ENCODE measurements around the gene ZNF692. TPM values are rescaled to one million over a fixed set of nuclear protein-coding genes. Genes with fewer than 3 reads are reported as not detected.
A peak's percentile ranks its signal among the peaks of the same experiment; 100 is the strongest.

Gene ZNF692
- total RNA-seq, 1 donor from 2014 or later = 5.7 TPM

GRCh38 chr1:248825909-248826760, 32.8 kb downstream of the ZNF692 start, which contains the start of gene SH3BP5L:
SH3BP5L (minus strand) TSS chr1:248825915; CDS start chr1:248824935, 980 bp downstream.
- Histone ChIP-seq H3K27ac (ENCODE audit: low read depth, low read length) (peak within 1 kb of the TSS; percentile 93), H3K4me3 (ENCODE audit: low read length in 3 of 3) (peak within 1 kb of the TSS; percentile 86 to 96 (median 92)), H3K4me1 (ENCODE audit: control insufficient read depth in 3 of 3, insufficient read depth in 3 of 3, low read length in 3 of 3) (peaks cover 41 to 53% (median 47%) of the 10 kb centered on the region in 3 donors), H3K27me3 (ENCODE audit: control insufficient read depth in 3 of 3, insufficient read depth in 3 of 3, low read length in 3 of 3) (no peaks in the 10 kb centered on the region), H3K9me3 (ENCODE audit: control insufficient read depth in 3 of 3, low read length in 3 of 3) (no peaks in the 10 kb centered on the region), H3K9ac (ENCODE audit: low read depth in 1 of 3, low read length in 3 of 3) (peak within 1 kb of the TSS; percentile 88 to 98 (median 96)), H3K36me3 (ENCODE audit: control insufficient read depth in 3 of 3, insufficient read depth in 3 of 3, low read length in 3 of 3) (peaks cover 6 to 15% (median 10%) of the 10 kb centered on the region in 3 donors)

GRCh38 chr1:248825573-248825908, 33.3 kb downstream of the ZNF692 start:
- Histone ChIP-seq H3K9me3 (ENCODE audit: control insufficient read depth in 3 of 3, low read length in 3 of 3) (no peaks in the 10 kb centered on the region), H3K4me1 (ENCODE audit: control insufficient read depth in 3 of 3, insufficient read depth in 3 of 3, low read length in 3 of 3) (peaks cover 46 to 58% (median 50%) of the 10 kb centered on the region in 3 donors), H3K27ac (ENCODE audit: low read depth, low read length) (peak overlapping the region; percentile 93), H3K4me3 (ENCODE audit: low read length in 3 of 3) (peak overlapping the region; percentile 86 to 96 (median 92)), H3K27me3 (ENCODE audit: control insufficient read depth in 3 of 3, insufficient read depth in 3 of 3, low read length in 3 of 3) (no peaks in the 10 kb centered on the region), H3K9ac (ENCODE audit: low read depth in 1 of 3, low read length in 3 of 3) (peak overlapping the region; percentile 88 to 98 (median 96)), H3K36me3 (ENCODE audit: control insufficient read depth in 3 of 3, insufficient read depth in 3 of 3, low read length in 3 of 3) (peaks cover 10 to 20% (median 12%) of the 10 kb centered on the region in 3 donors)

DNA sequence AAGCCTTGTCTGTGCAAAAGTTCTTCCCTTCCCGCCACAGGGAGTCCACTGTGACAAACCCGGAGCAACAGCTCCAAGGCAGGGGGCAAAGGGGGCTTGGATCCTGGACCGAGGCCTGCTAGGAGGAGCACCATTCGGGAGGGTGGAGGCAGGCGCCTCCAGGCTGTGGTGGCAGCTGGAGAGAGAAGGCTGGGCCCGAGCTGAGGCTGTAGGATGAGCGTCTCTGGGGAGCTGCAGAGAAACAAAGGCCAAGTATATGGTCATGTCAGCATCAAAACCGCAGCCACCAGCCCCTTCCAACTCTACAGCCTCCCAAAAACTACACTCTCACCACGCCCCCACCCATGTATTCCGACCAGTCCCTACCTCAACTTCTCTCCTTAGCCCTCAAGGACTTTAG, 33.7 kb downstream of the ZNF692 start:
- peak overlapping the region; percentile 86 to 96 (median 92) for H3K4me3 ChIP-seq (ENCODE audit: low read length in 3 of 3)
- peaks cover 49 to 62% (median 50%) of the 10 kb centered on the region in 3 donors for H3K4me1 ChIP-seq (ENCODE audit: control insufficient read depth in 3 of 3, insufficient read depth in 3 of 3, low read length in 3 of 3)
- H3K27ac ChIP-seq (ENCODE audit: low read depth, low read length) = peak overlapping the region; percentile 93

DNA sequence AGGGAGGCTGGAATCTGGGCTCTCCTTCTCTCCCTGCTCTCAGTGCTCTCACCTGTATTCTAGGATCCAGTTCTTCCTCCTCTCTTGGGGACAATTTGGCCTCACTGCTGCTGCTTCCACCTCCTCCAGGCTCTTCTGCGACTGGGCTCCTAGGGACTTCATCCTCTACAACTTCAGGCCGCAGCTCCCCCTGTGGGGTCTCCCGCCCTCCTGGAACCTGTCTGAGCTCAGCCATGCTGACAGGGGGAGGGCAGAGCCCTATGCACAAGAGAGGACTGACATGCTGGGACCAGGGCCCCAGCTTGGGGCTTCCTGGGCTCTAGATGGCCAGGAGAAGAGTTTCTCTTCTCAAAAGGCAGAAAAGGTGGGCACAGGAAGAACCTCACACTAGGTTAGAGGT, 34.2 kb downstream of the ZNF692 start:
- Histone ChIP-seq H3K9ac (ENCODE audit: low read depth in 1 of 3, low read length in 3 of 3) (peak overlapping the region; percentile 88 to 98 (median 96)), H3K27ac (ENCODE audit: low read depth, low read length) (peak overlapping the region; percentile 93), H3K4me1 (ENCODE audit: control insufficient read depth in 3 of 3, insufficient read depth in 3 of 3, low read length in 3 of 3) (peaks cover 50 to 64% (median 52%) of the 10 kb centered on the region in 3 donors), H3K36me3 (ENCODE audit: control insufficient read depth in 3 of 3, insufficient read depth in 3 of 3, low read length in 3 of 3) (peaks cover 16 to 26% (median 17%) of the 10 kb centered on the region in 3 donors), H3K4me3 (ENCODE audit: low read length in 3 of 3) (peak overlapping the region; percentile 86 to 96 (median 92)), H3K27me3 (ENCODE audit: control insufficient read depth in 3 of 3, insufficient read depth in 3 of 3, low read length in 3 of 3) (no peaks in the 10 kb centered on the region), H3K9me3 (ENCODE audit: control insufficient read depth in 3 of 3, low read length in 3 of 3) (no peaks in the 10 kb centered on the region)

More for the DNA sequence above, 33.7 kb downstream of the ZNF692 start:
- Histone ChIP-seq H3K27me3 (ENCODE audit: control insufficient read depth in 3 of 3, insufficient read depth in 3 of 3, low read length in 3 of 3) (no peaks in the 10 kb centered on the region), H3K9me3 (ENCODE audit: control insufficient read depth in 3 of 3, low read length in 3 of 3) (no peaks in the 10 kb centered on the region), H3K9ac (ENCODE audit: low read depth in 1 of 3, low read length in 3 of 3) (peak overlapping the region; percentile 88 to 98 (median 96)), H3K36me3 (ENCODE audit: control insufficient read depth in 3 of 3, insufficient read depth in 3 of 3, low read length in 3 of 3) (peaks cover 13 to 23% (median 15%) of the 10 kb centered on the region in 3 donors)

GRCh38 chr1:248824301-248824700, 34.6 kb downstream of the ZNF692 start:
- H3K9ac ChIP-seq (ENCODE audit: low read depth in 1 of 3, low read length in 3 of 3) = peak overlapping the region in 2 of 3 donors; percentile 96 to 98
- no peaks in the 10 kb centered on the region for H3K9me3 ChIP-seq (ENCODE audit: control insufficient read depth in 3 of 3, low read length in 3 of 3)
- H3K4me1 ChIP-seq (ENCODE audit: control insufficient read depth in 3 of 3, insufficient read depth in 3 of 3, low read length in 3 of 3) = peaks cover 50 to 64% (median 53%) of the 10 kb centered on the region in 3 donors
- no peak overlapping the region for H3K27ac ChIP-seq (ENCODE audit: low read depth, low read length)
- H3K4me3 ChIP-seq (ENCODE audit: low read length in 3 of 3) = peak overlapping the region; percentile 86 to 96 (median 92)
- H3K36me3 ChIP-seq (ENCODE audit: control insufficient read depth in 3 of 3, insufficient read depth in 3 of 3, low read length in 3 of 3) = peaks cover 16 to 26% (median 17%) of the 10 kb centered on the region in 3 donors
- no peaks in the 10 kb centered on the region for H3K27me3 ChIP-seq (ENCODE audit: control insufficient read depth in 3 of 3, insufficient read depth in 3 of 3, low read length in 3 of 3)

DNA sequence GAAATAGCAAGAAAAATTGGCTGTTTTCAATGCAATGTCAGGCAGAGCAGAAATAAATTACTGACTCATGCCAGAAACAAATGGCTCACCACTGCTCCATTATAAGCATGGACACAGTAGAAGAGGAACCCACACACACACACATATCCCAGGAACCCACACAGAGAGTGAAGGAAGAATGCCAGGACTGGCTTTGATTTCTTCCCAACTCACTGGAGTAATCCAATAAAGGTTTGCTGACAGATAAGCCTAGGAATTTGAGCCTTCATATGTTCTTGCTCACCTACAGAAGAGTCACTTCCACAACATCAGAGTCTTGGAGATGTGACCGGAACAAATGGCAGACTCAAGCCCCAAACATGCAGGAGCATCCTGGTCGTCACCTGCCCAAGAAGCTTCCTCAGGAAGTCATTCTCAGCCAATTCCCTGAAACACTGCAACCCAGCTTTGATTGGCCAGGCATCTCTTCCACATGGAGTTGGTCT, 35.3 kb downstream of the ZNF692 start:
- peak overlapping the region; percentile 46 for H3K27ac ChIP-seq (ENCODE audit: low read depth, low read length)
- no peak overlapping the region for H3K9ac ChIP-seq (ENCODE audit: low read depth in 1 of 3, low read length in 3 of 3)
- peaks cover 56 to 71% (median 59%) of the 10 kb centered on the region in 3 donors for H3K4me1 ChIP-seq (ENCODE audit: control insufficient read depth in 3 of 3, insufficient read depth in 3 of 3, low read length in 3 of 3)
- peak overlapping the region; percentile 39 to 86 (median 58) for H3K4me3 ChIP-seq (ENCODE audit: low read length in 3 of 3)
- H3K9me3 ChIP-seq (ENCODE audit: control insufficient read depth in 3 of 3, low read length in 3 of 3) = no peaks in the 10 kb centered on the region
- no peaks in the 10 kb centered on the region for H3K27me3 ChIP-seq (ENCODE audit: control insufficient read depth in 3 of 3, insufficient read depth in 3 of 3, low read length in 3 of 3)
- peaks cover 17 to 29% (median 22%) of the 10 kb centered on the region in 3 donors for H3K36me3 ChIP-seq (ENCODE audit: control insufficient read depth in 3 of 3, insufficient read depth in 3 of 3, low read length in 3 of 3)

- no peaks in the 10 kb centered on the region for H3K9me3 ChIP-seq (ENCODE audit: control insufficient read depth in 3 of 3, low read length in 3 of 3)
- H3K27ac ChIP-seq (ENCODE audit: low read depth, low read length) = peak overlapping the region; percentile 46
- peaks cover 58 to 73% (median 62%) of the 10 kb centered on the region in 3 donors for H3K4me1 ChIP-seq (ENCODE audit: control insufficient read depth in 3 of 3, insufficient read depth in 3 of 3, low read length in 3 of 3)
- H3K4me3 ChIP-seq (ENCODE audit: low read length in 3 of 3) = peak overlapping the region; percentile 2 to 58 (median 18)
- H3K36me3 ChIP-seq (ENCODE audit: control insufficient read depth in 3 of 3, insufficient read depth in 3 of 3, low read length in 3 of 3) = peaks cover 17 to 30% (median 22%) of the 10 kb centered on the region in 3 donors
- no peaks in the 10 kb centered on the region for H3K27me3 ChIP-seq (ENCODE audit: control insufficient read depth in 3 of 3, insufficient read depth in 3 of 3, low read length in 3 of 3)
- H3K9ac ChIP-seq (ENCODE audit: low read depth in 1 of 3, low read length in 3 of 3) = peak overlapping the region; percentile 23 to 55 (median 27)
Observed at GRCh38 chr1:248822148-248823032, 36.5 kb downstream of the ZNF692 start.

DNA sequence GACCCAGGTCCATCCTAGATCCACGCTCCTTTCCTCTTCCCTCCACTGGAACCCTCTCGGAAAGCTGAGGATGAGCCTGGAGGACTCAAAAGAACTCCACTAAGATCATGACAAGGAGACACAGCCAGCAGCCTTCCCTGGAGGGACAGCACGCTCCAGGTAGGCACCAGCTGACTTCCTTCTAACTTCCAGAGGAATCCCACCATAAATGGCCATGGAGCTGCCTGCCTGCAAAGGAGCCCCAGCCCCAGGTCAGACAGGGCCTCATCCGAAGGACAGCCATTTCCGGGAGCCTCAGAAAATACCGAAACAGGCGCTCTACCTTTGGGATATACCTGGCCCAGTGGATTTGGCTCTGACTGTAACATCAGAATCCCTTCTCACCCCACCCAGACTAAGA, 37.2 kb downstream of the ZNF692 start:
- H3K9me3 ChIP-seq (ENCODE audit: control insufficient read depth in 3 of 3, low read length in 3 of 3) = no peaks in the 10 kb centered on the region
- H3K4me1 ChIP-seq (ENCODE audit: control insufficient read depth in 3 of 3, insufficient read depth in 3 of 3, low read length in 3 of 3) = peaks cover 60 to 66% (median 62%) of the 10 kb centered on the region in 3 donors
- H3K27ac ChIP-seq (ENCODE audit: low read depth, low read length) = peak overlapping the region; percentile 46
- H3K9ac ChIP-seq (ENCODE audit: low read depth in 1 of 3, low read length in 3 of 3) = peak overlapping the region in 2 of 3 donors; percentile 12 to 40
- no peak overlapping the region for H3K4me3 ChIP-seq (ENCODE audit: low read length in 3 of 3)
- no peaks in the 10 kb centered on the region for H3K27me3 ChIP-seq (ENCODE audit: control insufficient read depth in 3 of 3, insufficient read depth in 3 of 3, low read length in 3 of 3)
- H3K36me3 ChIP-seq (ENCODE audit: control insufficient read depth in 3 of 3, insufficient read depth in 3 of 3, low read length in 3 of 3) = peaks cover 20 to 37% (median 25%) of the 10 kb centered on the region in 3 donors

GRCh38 chr1:248821101-248821500, 37.8 kb downstream of the ZNF692 start:
- H3K4me3 ChIP-seq (ENCODE audit: low read length in 3 of 3) = peak overlapping the region in 1 of 3 donors; percentile 13
- H3K4me1 ChIP-seq (ENCODE audit: control insufficient read depth in 3 of 3, insufficient read depth in 3 of 3, low read length in 3 of 3) = peaks cover 59 to 65% (median 62%) of the 10 kb centered on the region in 3 donors
- H3K36me3 ChIP-seq (ENCODE audit: control insufficient read depth in 3 of 3, insufficient read depth in 3 of 3, low read length in 3 of 3) = peaks cover 25 to 42% (median 30%) of the 10 kb centered on the region in 3 donors
- H3K27me3 ChIP-seq (ENCODE audit: control insufficient read depth in 3 of 3, insufficient read depth in 3 of 3, low read length in 3 of 3) = no peaks in the 10 kb centered on the region
- H3K9me3 ChIP-seq (ENCODE audit: control insufficient read depth in 3 of 3, low read length in 3 of 3) = no peaks in the 10 kb centered on the region
- H3K27ac ChIP-seq (ENCODE audit: low read depth, low read length) = no peak overlapping the region
- peak overlapping the region in 1 of 3 donors; percentile 40 for H3K9ac ChIP-seq (ENCODE audit: low read depth in 1 of 3, low read length in 3 of 3)
